Activated effector memory CD4-positive, alpha-beta T cell treated with Interleukin-2 at 50 U/mL for 16 hours (primary cell): ENCODE measurements around the gene EPAS1.
"Not testable (repeated sequence)": the region's sequence is repeated elsewhere in the genome, so short reads cannot be mapped to it uniquely, and the experiment has no call there.

Experiments
- DNase-seq: peaks from one replicate; pipeline ENCODE4 v3.0.0-alpha.2; 2020

EPAS1 gene

GRCh38 chr2:46385786-46386577 lies 88.8 kb downstream of the EPAS1 start:
- DNase-seq = no peak

- DNase-seq = no peak
These were observed 89.6 kb downstream of the EPAS1 start for GRCh38 chr2:46386763-46387162.

GRCh38 chr2:46387292-46387691 lies 90.1 kb downstream of the EPAS1 start:
- DNase-seq = no peak

GRCh38 chr2:46387886-46388515 lies 90.8 kb downstream of the EPAS1 start:
- DNase-seq = no peak

GRCh38 chr2:46388881-46389280 lies 91.7 kb downstream of the EPAS1 start:
- no peak for DNase-seq

- DNase-seq = no peak
These were observed 92.3 kb downstream of the EPAS1 start for GRCh38 chr2:46389417-46389916.

- no peak for DNase-seq
These were observed 92.8 kb downstream of the EPAS1 start for GRCh38 chr2:46390036-46390435.

- DNase-seq = no peak
These were observed 93.7 kb downstream of the EPAS1 start for GRCh38 chr2:46390901-46391395.

- no peak for DNase-seq
These were observed 95.5 kb downstream of the EPAS1 start for GRCh38 chr2:46392561-46393346.

GRCh38 chr2:46393347-46393820 lies 96.2 kb downstream of the EPAS1 start:
- no peak for DNase-seq

- no peak for DNase-seq
These were observed 96.7 kb downstream of the EPAS1 start for GRCh38 chr2:46393865-46394264.

GRCh38 chr2:46394649-46395510 lies 97.7 kb downstream of the EPAS1 start:
- no peak for DNase-seq

GRCh38 chr2:46395730-46396129 lies 98.5 kb downstream of the EPAS1 start:
- DNase-seq = not testable (repeated sequence)

- no peak for DNase-seq
These were observed 102.8 kb downstream of the EPAS1 start for GRCh38 chr2:46400016-46400415.

GRCh38 chr2:46402874-46403273 lies 105.7 kb downstream of the EPAS1 start:
- no peak for DNase-seq

GRCh38 chr2:46404181-46404759 lies 107.1 kb downstream of the EPAS1 start:
- no peak for DNase-seq

- no peak for DNase-seq
These were observed 110.7 kb downstream of the EPAS1 start for GRCh38 chr2:46407852-46408455.

GRCh38 chr2:46409756-46410155 lies 112.5 kb downstream of the EPAS1 start:
- no peak for DNase-seq

GRCh38 chr2:46410273-46411244 lies 113.4 kb downstream of the EPAS1 start:
- DNase-seq = no peak

- DNase-seq = no peak
These were observed 114.0 kb downstream of the EPAS1 start for GRCh38 chr2:46411245-46411641.
